Endodermal cell (in vitro differentiated cells): Measurements from ENCODE around the gene SPATA2L. TPM values are rescaled to one million over a fixed set of nuclear protein-coding genes. Genes with fewer than 3 reads are reported as not detected.

Experiments
- DNase-seq: peaks from one replicate; pipeline ENCODE4 v3.0.0-alpha.2; 2017
- H3K27ac ChIP-seq: 2 replicates; pipeline ENCODE4 v1.5.1; 2013; ENCODE audit warnings: mild to moderate bottlenecking, low read depth, low read length, moderate library complexity
- H3K27me3 ChIP-seq: 2 replicates; pipeline ENCODE4 v1.6.1; 2013; ENCODE audit warnings: mild to moderate bottlenecking, low read length, moderate library complexity; ENCODE audit not compliant: insufficient read depth, control insufficient read depth, poor library complexity, severe bottlenecking
- H3K36me3 ChIP-seq: 2 replicates; pipeline ENCODE4 v1.7.0; 2013; ENCODE audit warnings: mild to moderate bottlenecking, low read length, moderate library complexity; ENCODE audit not compliant: control insufficient read depth, insufficient read depth
- H3K4me1 ChIP-seq: one replicate; pipeline ENCODE4 v1.7.0; 2013; ENCODE audit warnings: low read length; ENCODE audit not compliant: control insufficient read depth, insufficient read depth
- H3K4me3 ChIP-seq: 2 replicates; pipeline ENCODE4 v1.5.1; 2013; ENCODE audit warnings: mild to moderate bottlenecking, low read length, moderate library complexity
- H3K9ac ChIP-seq: 2 replicates; pipeline ENCODE4 v1.6.1; 2013; ENCODE audit warnings: mild to moderate bottlenecking, low read length, moderate library complexity; ENCODE audit not compliant: poor library complexity, severe bottlenecking; ENCODE audit errors: extremely low read depth
- H3K9me3 ChIP-seq: 2 replicates; pipeline ENCODE4 v1.6.1; 2013; ENCODE audit warnings: mild to moderate bottlenecking, low read length, moderate library complexity; ENCODE audit not compliant: control insufficient read depth
- H3K27ac Mint-ChIP-seq: 2 replicates; pipeline ENCODE4 v1.8.0; 2020; ENCODE audit warnings: mixed read lengths
- H3K27me3 Mint-ChIP-seq: 2 replicates; pipeline ENCODE4 v1.8.0; 2021; ENCODE audit warnings: mild to moderate bottlenecking, mixed read lengths; ENCODE audit not compliant: insufficient read depth
- H3K36me3 Mint-ChIP-seq: 2 replicates; pipeline ENCODE4 v1.8.0; 2020; ENCODE audit warnings: low read depth, mixed read lengths
- H3K4me1 Mint-ChIP-seq: 2 replicates; pipeline ENCODE4 v1.8.0; 2020; ENCODE audit warnings: mixed read lengths
- H3K4me3 Mint-ChIP-seq: 2 replicates; pipeline ENCODE4 v1.8.0; 2020; ENCODE audit warnings: mild to moderate bottlenecking, moderate library complexity, mixed read lengths
- H3K9me3 Mint-ChIP-seq: 2 replicates; pipeline ENCODE4 v1.8.0; 2020; ENCODE audit warnings: mild to moderate bottlenecking, mixed read lengths
- CTCF ChIP-seq: fragments of 200-600 bp; sonication (generic); conservative IDR thresholded peaks from 2 replicates; pipeline ENCODE4 v1.5.0; 2021; ENCODE audit warnings: antibody characterized with exemption, mild to moderate bottlenecking
- whole genome bisulfite sequencing, 2 experiments: methylation state at CpG; one replicate each; pipeline versions ENCODE4 v1.1.5 to v1.1.7; 2013; ENCODE audit warnings: missing lambda C conversion rate in 2 of 2, mixed read lengths in 1 of 2; ENCODE audit not compliant: insufficient coverage in 1 of 2, insufficient read length in 1 of 2; 5-methylcytosine and 5-hydroxymethylcytosine counted together
- total RNA-seq, 2 donors: library from RNA; stranded (reverse); fragmentation: NEBNext Ultra II Directional in 1 of 2; extraction: Animal tissue kit (Norgen Biotek cat#: 25700) in 1 of 2; gene quantifications; 2 replicates in 1 of 2; 3 replicates in 1 of 2; pipeline ENCODE4 v1.2.1, GENCODE V29; 2021

The SPATA2L gene
- total RNA-seq, 2 donors from 2014 or later, result 22.9 to 28.8 TPM

- H3K27ac ChIP-seq, result no peak overlapping the region
- H3K9me3 ChIP-seq, result no peaks in the 10 kb centered on the region
- H3K27ac Mint-ChIP-seq, result no peak overlapping the region
- H3K4me1 Mint-ChIP-seq, result peaks cover 11% of the 10 kb centered on the region
- H3K4me1 ChIP-seq, result peaks cover 1% of the 10 kb centered on the region
- no peaks in the 10 kb centered on the region for H3K27me3 ChIP-seq
- peaks cover 35% of the 10 kb centered on the region for H3K36me3 Mint-ChIP-seq
- H3K36me3 ChIP-seq, result peaks cover 6% of the 10 kb centered on the region
- no peaks in the 10 kb centered on the region for H3K9me3 Mint-ChIP-seq
- WGBS, 2 experiments, result 93% methylated on average over 10 to 24 of the region's 24 CpGs
- H3K9ac ChIP-seq, result no peak overlapping the region
- H3K4me3 Mint-ChIP-seq, result no peak overlapping the region
- no peak for DNase-seq
- TF ChIP-seq CTCF, result no peak
- H3K27me3 Mint-ChIP-seq, result peaks cover 40% of the 10 kb centered on the region
- H3K4me3 ChIP-seq, result no peak overlapping the region
These were observed 16.4 kb upstream of the SPATA2L start for GRCh38 chr16:89717688-89718505.

GRCh38 chr16:89716916-89717687, 15.6 kb upstream of the SPATA2L start:
- Mint-ChIP-seq H3K27ac (no peak overlapping the region), H3K9me3 (no peaks in the 10 kb centered on the region), H3K4me1 (peaks cover 6% of the 10 kb centered on the region), H3K27me3 (peaks cover 34% of the 10 kb centered on the region), H3K36me3 (peaks cover 30% of the 10 kb centered on the region), H3K4me3 (no peak overlapping the region)
- DNase-seq, result no peak
- Histone ChIP-seq H3K4me3 (no peak overlapping the region), H3K9me3 (no peaks in the 10 kb centered on the region), H3K27ac (no peak overlapping the region), H3K27me3 (no peaks in the 10 kb centered on the region), H3K4me1 (no peaks in the 10 kb centered on the region), H3K9ac (no peak overlapping the region), H3K36me3 (peaks cover 6% of the 10 kb centered on the region)
- WGBS, 2 experiments, result 93 to 97% methylated on average over 21 to 25 of the region's 29 CpGs
- TF ChIP-seq CTCF, result no peak

GRCh38 chr16:89716493-89716892, 15.0 kb upstream of the SPATA2L start:
- Histone ChIP-seq H3K4me3 (no peak overlapping the region), H3K36me3 (peaks cover 6% of the 10 kb centered on the region), H3K27me3 (no peaks in the 10 kb centered on the region), H3K27ac (no peak overlapping the region), H3K4me1 (no peaks in the 10 kb centered on the region), H3K9me3 (no peaks in the 10 kb centered on the region), H3K9ac (no peak overlapping the region)
- DNase-seq, result no peak
- no peaks in the 10 kb centered on the region for H3K9me3 Mint-ChIP-seq
- TF ChIP-seq CTCF, result no peak
- H3K27ac Mint-ChIP-seq, result no peak overlapping the region
- 93 to 94% methylated on average over 8 to 15 of the region's 15 CpGs for WGBS, 2 experiments
- peaks cover 6% of the 10 kb centered on the region for H3K4me1 Mint-ChIP-seq
- no peak overlapping the region for H3K4me3 Mint-ChIP-seq
- H3K27me3 Mint-ChIP-seq, result peaks cover 34% of the 10 kb centered on the region
- peaks cover 30% of the 10 kb centered on the region for H3K36me3 Mint-ChIP-seq
